PFSK-1 (cell line): Measurements from ENCODE around the gene IQSEC3.

Experiments used
- FOXP2 ChIP-seq: optimal IDR thresholded peaks from 2 replicates; pipeline ENCODE3; 2011; ENCODE audit warnings: borderline replicate concordance, control low read depth, inconsistent platforms; ENCODE audit not compliant: insufficient read depth; ENCODE audit errors: extremely low read length, extremely low read depth
- POLR2AphosphoS5 ChIP-seq: IDR thresholded peaks from 2 replicates; pipeline ENCODE4 v1.6.1; 2012; ENCODE audit warnings: low read depth, mild to moderate bottlenecking, control low read depth, low read length, moderate library complexity
- SIN3A ChIP-seq: IDR thresholded peaks from 2 replicates; pipeline ENCODE4 v1.6.1; 2012; ENCODE audit warnings: mild to moderate bottlenecking, low read length, moderate library complexity, borderline replicate concordance; ENCODE audit not compliant: insufficient read depth
- TAF1 ChIP-seq: IDR thresholded peaks from 2 replicates; pipeline ENCODE4 v1.6.1; 2012; ENCODE audit warnings: low read length, control low read depth, borderline replicate concordance; ENCODE audit not compliant: insufficient read depth
- TF ChIP-seq, protein P1 (sequence below), 2 experiments: IDR thresholded peaks; 2 replicates each; pipeline versions ENCODE4 v1.6.1 to v1.8.0; 2011 to 2012; ENCODE audit warnings: low read depth in 2 of 2, low read length in 2 of 2, control low read depth in 1 of 2, inconsistent platforms in 1 of 2, mild to moderate bottlenecking in 1 of 2, moderate library complexity in 1 of 2; ENCODE audit not compliant: insufficient read depth in 1 of 2

Gene IQSEC3

DNA sequence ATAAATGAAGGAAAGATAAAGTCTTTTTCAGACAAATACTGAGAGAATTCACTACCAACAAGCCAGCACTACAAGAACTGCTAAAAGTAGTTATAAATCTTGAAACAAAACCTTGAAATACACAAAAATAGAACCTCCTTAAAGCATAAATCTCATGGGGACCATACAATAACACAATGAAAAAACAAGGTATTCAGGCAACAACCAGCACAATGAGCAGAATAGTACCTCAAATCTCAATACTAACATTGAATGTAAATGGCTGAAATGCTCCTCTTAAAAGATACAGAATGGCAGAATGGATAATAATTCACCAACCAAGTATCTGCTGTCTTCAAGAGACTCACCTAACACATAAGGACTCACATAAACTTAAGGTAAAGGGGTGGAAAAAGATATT, 7.7 kb upstream of the IQSEC3 start:
- TF ChIP-seq SIN3A: no peak
- no peak for TF ChIP-seq POLR2AphosphoS5
- no peak for TF ChIP-seq TAF1
- TF ChIP-seq FOXP2: no peak
- TF ChIP-seq, protein P1, sequence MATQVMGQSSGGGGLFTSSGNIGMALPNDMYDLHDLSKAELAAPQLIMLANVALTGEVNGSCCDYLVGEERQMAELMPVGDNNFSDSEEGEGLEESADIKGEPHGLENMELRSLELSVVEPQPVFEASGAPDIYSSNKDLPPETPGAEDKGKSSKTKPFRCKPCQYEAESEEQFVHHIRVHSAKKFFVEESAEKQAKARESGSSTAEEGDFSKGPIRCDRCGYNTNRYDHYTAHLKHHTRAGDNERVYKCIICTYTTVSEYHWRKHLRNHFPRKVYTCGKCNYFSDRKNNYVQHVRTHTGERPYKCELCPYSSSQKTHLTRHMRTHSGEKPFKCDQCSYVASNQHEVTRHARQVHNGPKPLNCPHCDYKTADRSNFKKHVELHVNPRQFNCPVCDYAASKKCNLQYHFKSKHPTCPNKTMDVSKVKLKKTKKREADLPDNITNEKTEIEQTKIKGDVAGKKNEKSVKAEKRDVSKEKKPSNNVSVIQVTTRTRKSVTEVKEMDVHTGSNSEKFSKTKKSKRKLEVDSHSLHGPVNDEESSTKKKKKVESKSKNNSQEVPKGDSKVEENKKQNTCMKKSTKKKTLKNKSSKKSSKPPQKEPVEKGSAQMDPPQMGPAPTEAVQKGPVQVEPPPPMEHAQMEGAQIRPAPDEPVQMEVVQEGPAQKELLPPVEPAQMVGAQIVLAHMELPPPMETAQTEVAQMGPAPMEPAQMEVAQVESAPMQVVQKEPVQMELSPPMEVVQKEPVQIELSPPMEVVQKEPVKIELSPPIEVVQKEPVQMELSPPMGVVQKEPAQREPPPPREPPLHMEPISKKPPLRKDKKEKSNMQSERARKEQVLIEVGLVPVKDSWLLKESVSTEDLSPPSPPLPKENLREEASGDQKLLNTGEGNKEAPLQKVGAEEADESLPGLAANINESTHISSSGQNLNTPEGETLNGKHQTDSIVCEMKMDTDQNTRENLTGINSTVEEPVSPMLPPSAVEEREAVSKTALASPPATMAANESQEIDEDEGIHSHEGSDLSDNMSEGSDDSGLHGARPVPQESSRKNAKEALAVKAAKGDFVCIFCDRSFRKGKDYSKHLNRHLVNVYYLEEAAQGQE (IDR thresholded peaks at IDR 0.05; ENCODE audit: insufficient read depth in 1 of 2, low read depth in 2 of 2, low read length in 2 of 2): no peak

DNA sequence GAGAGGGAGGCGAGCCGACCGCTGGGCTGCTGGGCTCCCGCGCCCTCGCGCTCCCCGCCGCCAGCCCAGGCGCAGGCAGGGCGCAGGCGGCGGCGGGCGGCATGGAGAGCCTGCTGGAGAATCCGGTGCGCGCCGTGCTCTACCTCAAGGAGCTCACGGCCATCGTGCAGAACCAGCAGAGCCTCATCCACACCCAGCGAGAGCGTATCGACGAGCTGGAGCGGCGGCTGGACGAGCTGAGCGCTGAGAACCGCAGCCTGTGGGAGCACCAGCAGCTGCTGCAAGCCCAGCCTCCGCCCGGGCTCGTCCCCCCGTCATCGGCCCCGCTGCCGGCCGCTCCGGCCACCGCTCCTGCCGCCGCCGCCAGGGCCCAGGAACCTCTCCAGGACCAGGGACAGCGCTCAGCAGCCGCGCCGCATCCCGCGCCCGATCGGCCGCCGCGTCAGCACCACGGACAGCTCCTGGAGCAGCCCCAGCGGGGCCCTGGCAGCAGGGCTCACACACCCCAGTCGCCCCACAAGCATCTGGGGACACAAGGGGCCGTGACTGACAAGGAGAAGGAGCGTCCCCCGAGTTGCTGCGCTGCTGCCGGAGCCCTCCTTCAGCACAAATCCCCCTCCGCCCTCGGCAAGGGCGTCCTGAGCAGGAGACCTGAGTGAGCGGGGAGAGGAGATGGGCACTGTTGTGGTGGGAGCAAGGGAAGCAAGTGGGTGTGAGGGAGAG, 376 bp downstream of the IQSEC3 start:
- TF ChIP-seq, protein P1 (IDR thresholded peaks at IDR 0.05; ENCODE audit: insufficient read depth in 1 of 2, low read depth in 2 of 2, low read length in 2 of 2): peak; percentile 70 to 82

DNA sequence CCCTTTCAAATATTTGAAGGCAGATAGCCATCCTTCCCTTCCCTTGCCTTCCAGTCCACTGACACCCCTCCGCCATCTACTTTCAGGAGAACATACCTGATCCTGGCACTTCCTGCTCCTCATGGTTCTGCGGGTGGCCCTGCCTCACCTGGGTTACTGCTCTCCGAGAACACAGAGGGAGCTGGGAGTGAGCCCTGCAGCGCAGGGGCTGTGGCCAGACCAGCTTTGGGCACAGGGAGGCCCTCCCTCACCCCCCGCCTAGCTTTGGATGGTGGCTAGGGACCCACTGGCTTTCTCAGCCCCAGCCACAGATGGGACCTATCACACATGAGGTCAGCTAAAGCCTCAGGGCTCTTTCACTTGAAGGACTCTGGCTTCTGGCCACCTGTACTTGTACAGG, 12.4 kb downstream of the IQSEC3 start:
- TF ChIP-seq POLR2AphosphoS5 (no peak), TAF1 (no peak), FOXP2 (no peak), SIN3A (no peak)
- TF ChIP-seq, protein P1 (IDR thresholded peaks at IDR 0.05; ENCODE audit: insufficient read depth in 1 of 2, low read depth in 2 of 2, low read length in 2 of 2): no peak

DNA sequence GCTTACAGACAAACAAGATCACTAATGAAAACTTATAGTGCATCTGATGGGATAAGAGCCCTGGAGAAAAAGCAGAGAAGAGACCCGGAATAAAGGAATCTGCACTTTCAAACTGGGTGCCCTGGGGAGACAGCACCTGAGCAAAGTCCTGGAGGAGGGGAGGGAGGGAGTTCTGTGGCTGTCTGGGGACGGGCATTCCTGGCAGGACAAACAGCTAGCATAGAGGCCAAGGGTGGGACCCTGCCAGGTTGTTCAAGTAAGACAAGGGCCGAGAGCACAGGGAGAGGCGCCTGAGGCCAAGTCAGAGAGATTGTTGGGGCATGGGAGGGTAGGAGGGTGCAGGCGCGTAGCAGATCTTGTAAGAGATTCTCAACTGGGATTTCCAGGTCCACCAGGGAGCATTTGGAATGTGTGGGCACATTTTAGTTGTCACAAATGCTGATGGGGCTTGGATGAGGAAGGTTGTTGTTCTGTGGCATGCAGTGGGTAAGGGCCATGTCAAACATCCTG, 14.2 kb downstream of the IQSEC3 start:
- TF ChIP-seq TAF1 (no peak), POLR2AphosphoS5 (no peak), SIN3A (no peak), FOXP2 (no peak)
- TF ChIP-seq, protein P1 (IDR thresholded peaks at IDR 0.05; ENCODE audit: insufficient read depth in 1 of 2, low read depth in 2 of 2, low read length in 2 of 2): no peak

DNA sequence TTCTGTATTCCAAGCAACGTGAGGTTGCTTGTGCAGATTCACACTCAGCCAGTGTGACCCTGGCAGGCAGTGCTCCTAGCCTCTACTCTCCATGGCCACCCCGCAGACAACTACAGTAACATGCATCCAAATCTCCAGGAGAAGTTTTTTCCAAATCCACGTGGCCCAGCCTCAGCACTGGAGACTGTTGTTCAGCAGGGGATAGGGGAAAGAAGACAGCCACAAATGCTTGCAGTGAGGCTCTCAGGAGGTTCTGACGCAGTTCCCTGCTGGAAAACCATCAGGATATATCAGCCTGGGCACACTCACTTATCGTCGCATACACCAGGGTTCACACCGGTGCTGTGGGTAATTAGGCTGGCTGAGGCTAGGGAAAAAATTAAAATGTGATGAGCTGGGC, 16.2 kb downstream of the IQSEC3 start:
- no peak for TF ChIP-seq SIN3A
- TF ChIP-seq POLR2AphosphoS5: no peak
- TF ChIP-seq TAF1: no peak
- TF ChIP-seq, protein P1 (IDR thresholded peaks at IDR 0.05; ENCODE audit: insufficient read depth in 1 of 2, low read depth in 2 of 2, low read length in 2 of 2): no peak
